AG10803 (cell line): Measurements from ENCODE around the gene KCNMA1.
A peak's percentile ranks its signal among the peaks of the same experiment; 100 is the strongest.

Experiments
- DNase-seq: peaks from one replicate; pipeline ENCODE4 v3.0.0; 2010; ENCODE audit warnings: low read depth
- H3K4me3 ChIP-seq: 2 replicates; pipeline ENCODE4 v1.5.1; 2011; ENCODE audit warnings: mild to moderate bottlenecking, low read length, control low read depth
- TF ChIP-seq, protein P1 (sequence below): conservative IDR thresholded peaks from 2 replicates; pipeline ENCODE4 v1.5.1; 2011; ENCODE audit warnings: mild to moderate bottlenecking, low read length, control low read depth, inconsistent platforms

The KCNMA1 gene

DNA sequence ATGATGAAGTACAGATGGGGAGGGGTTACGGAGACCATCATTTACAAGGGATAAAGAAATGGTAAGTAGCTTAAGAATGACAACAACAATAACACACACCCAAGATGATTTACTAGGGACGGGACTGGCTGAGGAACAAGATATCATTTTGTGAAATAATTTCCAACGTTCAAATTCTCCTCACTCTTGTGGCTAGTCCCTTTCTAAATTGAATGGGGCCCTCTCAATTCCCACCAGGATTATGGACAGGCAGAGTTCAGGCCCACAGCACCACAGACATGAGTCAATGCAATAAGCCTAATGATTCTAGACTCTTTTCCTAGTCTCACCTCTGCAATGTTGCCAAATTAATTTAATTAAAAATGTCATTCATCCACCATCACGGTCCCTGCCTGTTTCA lies 448.1 kb downstream of the KCNMA1 start:
- no peak for DNase-seq
- H3K4me3 ChIP-seq: no peak overlapping the region
- TF ChIP-seq, protein P1, sequence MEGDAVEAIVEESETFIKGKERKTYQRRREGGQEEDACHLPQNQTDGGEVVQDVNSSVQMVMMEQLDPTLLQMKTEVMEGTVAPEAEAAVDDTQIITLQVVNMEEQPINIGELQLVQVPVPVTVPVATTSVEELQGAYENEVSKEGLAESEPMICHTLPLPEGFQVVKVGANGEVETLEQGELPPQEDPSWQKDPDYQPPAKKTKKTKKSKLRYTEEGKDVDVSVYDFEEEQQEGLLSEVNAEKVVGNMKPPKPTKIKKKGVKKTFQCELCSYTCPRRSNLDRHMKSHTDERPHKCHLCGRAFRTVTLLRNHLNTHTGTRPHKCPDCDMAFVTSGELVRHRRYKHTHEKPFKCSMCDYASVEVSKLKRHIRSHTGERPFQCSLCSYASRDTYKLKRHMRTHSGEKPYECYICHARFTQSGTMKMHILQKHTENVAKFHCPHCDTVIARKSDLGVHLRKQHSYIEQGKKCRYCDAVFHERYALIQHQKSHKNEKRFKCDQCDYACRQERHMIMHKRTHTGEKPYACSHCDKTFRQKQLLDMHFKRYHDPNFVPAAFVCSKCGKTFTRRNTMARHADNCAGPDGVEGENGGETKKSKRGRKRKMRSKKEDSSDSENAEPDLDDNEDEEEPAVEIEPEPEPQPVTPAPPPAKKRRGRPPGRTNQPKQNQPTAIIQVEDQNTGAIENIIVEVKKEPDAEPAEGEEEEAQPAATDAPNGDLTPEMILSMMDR: no peak

DNA sequence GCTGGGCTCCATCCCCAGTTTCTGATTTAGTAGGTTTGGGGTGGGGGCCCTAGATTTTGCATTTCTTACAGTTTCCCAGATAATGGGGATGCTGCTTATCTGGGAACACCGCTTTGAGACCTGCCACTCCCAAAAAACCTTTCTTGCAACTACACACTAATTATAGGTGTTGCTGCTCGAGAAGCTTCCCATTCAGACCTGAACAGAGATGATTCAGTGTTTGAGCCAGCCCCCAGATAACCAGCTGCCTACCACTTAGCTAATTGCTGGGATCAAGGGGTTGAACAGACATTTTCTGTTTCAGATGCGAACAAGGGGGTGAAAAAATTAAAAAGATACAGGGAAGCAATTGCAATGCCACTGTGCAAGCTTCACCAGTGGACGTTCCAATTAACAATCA lies 448.5 kb downstream of the KCNMA1 start:
- TF ChIP-seq, protein P1: no peak
- no peak overlapping the region for H3K4me3 ChIP-seq
- DNase-seq: no peak

DNA sequence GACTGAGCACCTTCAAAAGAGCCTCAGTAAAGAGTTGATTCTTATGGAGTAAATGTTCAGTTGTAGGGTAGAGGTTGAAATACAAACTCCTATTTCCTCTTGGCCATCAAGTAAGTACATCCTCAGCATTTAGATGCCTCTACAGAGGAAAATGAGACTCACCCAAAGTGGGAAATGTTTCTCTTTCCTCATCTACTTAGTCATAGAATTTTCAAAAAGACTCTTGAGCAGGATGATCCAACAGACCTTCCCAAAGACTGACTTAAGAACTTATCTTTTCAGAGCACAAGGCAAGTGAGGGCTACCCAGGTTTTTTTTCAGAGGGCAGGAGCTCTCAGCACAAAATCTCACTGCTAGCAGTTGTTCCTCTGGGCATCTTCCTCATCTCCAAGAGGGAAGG lies 449.1 kb downstream of the KCNMA1 start:
- no peak overlapping the region for H3K4me3 ChIP-seq
- peak; percentile 36 for DNase-seq
- TF ChIP-seq, protein P1: no peak

DNA sequence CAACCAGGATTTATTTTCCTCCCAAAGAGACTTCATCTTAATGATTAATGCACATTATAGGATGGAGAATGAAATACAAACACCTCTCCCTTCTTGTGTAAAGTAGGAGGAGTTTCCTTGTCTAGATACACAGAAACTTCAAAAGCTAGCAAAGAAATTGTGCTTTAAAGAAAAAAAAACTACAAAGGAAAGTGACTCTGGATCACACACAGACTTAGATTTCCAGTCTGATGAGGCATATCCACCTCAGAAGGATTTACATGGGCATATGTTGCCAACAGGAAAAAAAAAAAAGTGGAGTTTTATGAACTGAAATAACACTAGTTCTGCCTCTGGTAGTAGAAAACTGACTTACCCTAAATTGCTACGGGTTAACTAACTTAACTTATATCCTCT lies 449.6 kb downstream of the KCNMA1 start:
- TF ChIP-seq, protein P1: no peak
- DNase-seq: no peak
- no peak overlapping the region for H3K4me3 ChIP-seq

DNA sequence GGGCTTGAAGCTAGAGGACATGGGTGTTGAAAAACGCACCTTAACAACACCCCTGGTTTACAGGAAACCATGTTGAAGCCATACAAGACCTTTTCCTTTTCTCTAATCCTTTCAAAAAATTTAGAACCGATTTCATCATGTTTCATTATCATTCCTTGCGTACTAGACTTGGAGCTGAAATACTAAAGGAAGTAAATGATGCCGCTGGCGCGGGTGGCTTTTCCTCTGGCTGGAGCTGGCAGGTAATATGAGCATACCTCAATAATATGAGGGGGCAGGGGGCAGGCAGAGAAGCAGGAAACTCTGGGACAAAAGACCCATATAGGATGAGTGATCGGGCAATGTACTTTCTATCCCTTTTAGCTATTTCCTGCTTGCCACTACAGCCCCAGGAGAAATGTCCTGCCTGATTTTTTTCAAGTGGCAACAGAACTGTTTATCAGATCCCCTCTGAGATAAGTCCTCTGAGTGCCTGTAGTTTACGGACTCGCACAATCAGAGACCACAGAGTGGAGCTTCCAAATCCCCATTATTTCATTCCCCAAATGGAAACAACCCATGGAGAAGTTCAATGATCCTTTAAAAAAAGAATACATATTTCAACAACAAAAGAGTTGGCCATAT lies 450.1 kb downstream of the KCNMA1 start:
- TF ChIP-seq, protein P1: no peak
- H3K4me3 ChIP-seq: no peak overlapping the region
- DNase-seq: no peak

GRCh38 chr10:77186936-77187335 lies 450.7 kb downstream of the KCNMA1 start:
- DNase-seq: peak; percentile 46
- TF ChIP-seq, protein P1: no peak
- no peak overlapping the region for H3K4me3 ChIP-seq

DNA sequence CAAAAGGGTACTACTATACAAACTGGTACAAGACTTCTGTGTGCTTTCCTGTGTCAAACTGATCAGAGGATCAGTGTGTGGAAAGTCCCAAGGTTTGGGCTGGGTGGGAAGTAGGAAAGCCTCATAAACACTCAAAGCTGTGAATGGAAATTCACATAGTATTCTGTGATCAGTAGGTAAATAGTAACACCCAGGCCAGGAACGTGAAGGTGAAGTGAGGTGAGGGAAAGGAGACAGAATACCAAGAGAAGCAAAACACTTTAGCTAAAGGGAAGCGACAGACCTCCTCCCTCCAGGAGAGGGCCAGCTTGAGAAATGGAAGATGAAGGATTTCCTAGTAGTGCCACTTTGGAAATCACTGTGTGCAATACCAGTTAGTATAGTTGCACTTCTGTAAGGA lies 451.9 kb downstream of the KCNMA1 start:
- TF ChIP-seq, protein P1: no peak; the same call in 1 of the 2 replicates
- no peak overlapping the region for H3K4me3 ChIP-seq

More for the DNA sequence above, 451.9 kb downstream of the KCNMA1 start:
- no peak for DNase-seq
